ENCODE results near the gene NEU3. TPM values are rescaled to one million over a fixed set of nuclear protein-coding genes. Genes with fewer than 3 reads are reported as not detected.

Gene NEU3
- total RNA-seq, 1 donor from 2014 or later, result 16.5 TPM

DNA sequence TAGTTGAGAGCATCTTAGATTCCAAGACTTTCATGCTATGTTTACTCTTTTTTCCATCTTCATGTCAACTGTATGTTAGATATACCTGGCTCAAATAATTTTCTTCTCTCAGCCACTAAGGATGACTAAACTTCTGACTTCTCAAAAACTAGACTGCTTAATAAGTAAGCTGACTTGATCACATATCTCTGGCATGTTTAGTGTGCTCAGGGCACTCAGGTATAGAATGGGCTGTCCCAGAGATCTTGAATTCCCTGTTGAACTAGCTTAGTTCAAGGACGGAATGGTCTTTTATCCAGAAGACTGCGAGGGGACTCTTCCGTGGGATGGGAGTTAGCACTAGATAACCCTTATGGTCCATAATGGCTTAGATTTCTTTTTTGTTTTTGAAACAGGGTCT lies 13.0 kb downstream of the NEU3 start:
- intact Hi-C loops (cut with micrococcal nuclease), result no loop called here
- Mint-ChIP-seq H3K9me3 (no peaks in the 10 kb centered on the region), H3K36me3 (ENCODE audit: low read depth) (peaks cover 31% of the 10 kb centered on the region), H3K4me1 (peaks cover 12% of the 10 kb centered on the region), H3K27ac (no peak overlapping the region), H3K27me3 (no peaks in the 10 kb centered on the region), H3K4me3 (no peak overlapping the region)
- ChIA-PET POLR2A (interaction anchor here (0.7 kb wide), 1 partner anchor 419 kb away, joined by 6 read pairs; no protein-coding TSS in a partner anchor), CTCF (interaction anchor here (1.5 kb wide), 1 partner anchor 21 kb away, joined by 6 read pairs; no protein-coding TSS in a partner anchor)
- TF ChIP-seq, protein P1, sequence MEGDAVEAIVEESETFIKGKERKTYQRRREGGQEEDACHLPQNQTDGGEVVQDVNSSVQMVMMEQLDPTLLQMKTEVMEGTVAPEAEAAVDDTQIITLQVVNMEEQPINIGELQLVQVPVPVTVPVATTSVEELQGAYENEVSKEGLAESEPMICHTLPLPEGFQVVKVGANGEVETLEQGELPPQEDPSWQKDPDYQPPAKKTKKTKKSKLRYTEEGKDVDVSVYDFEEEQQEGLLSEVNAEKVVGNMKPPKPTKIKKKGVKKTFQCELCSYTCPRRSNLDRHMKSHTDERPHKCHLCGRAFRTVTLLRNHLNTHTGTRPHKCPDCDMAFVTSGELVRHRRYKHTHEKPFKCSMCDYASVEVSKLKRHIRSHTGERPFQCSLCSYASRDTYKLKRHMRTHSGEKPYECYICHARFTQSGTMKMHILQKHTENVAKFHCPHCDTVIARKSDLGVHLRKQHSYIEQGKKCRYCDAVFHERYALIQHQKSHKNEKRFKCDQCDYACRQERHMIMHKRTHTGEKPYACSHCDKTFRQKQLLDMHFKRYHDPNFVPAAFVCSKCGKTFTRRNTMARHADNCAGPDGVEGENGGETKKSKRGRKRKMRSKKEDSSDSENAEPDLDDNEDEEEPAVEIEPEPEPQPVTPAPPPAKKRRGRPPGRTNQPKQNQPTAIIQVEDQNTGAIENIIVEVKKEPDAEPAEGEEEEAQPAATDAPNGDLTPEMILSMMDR (IDR thresholded peaks at IDR 0.05), result no peak
- DNase-seq (no peak), ATAC-seq (ENCODE audit: low read depth) (no peak)

DNA sequence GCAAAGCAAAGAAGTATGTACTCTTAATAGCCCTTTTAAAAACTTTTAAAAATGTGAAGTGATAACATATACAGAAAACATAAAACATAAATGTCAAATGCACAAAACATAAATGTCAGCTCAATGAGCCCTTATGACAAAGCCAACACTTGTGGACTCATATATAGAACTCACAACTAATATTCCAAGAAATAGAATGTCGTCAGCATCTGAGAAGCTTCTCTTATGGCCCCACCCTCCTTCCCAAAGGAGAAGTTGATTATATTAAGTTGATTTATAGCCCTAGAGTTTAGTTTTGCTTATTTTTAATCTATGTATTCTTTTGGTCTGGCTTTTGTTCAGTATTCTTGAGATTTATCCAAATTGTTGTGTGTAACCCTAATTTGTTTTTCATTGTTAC lies 13.8 kb downstream of the NEU3 start:
- no peak for DNase-seq
- Mint-ChIP-seq H3K27ac (no peak overlapping the region), H3K4me1 (peaks cover 12% of the 10 kb centered on the region), H3K4me3 (no peak overlapping the region), H3K9me3 (no peaks in the 10 kb centered on the region), H3K36me3 (ENCODE audit: low read depth) (peaks cover 34% of the 10 kb centered on the region), H3K27me3 (no peaks in the 10 kb centered on the region)
- intact Hi-C loops (cut with micrococcal nuclease), result no loop called here
- POLR2A ChIA-PET, result no interaction called here
- no peak for ATAC-seq (ENCODE audit: low read depth)
- TF ChIP-seq, protein P1 (IDR thresholded peaks at IDR 0.05), result no peak
- CTCF ChIA-PET, result interaction anchor here (1.5 kb wide), 1 partner anchor 20 kb away, joined by 6 read pairs; no protein-coding TSS in a partner anchor

DNA sequence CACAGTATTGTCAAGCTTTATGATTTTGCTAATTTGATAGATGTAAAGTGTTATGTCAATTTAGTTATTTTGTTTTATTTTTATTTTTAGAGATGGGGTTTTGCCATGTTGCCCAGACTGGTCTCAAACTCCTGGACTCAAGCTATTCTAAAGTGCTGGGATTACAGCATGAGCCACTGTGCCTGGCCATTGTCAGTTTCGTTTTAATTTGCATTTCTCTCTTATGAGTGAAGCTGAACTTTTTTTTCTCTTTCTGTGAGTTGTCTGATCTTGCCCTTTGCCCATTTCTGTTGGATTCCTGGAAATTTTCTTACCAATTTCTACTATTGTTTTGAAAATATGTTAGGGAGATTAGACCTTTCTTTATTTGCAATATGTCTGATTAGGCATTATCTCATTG lies 15.5 kb downstream of the NEU3 start:
- Mint-ChIP-seq H3K9me3 (no peaks in the 10 kb centered on the region), H3K36me3 (ENCODE audit: low read depth) (peaks cover 37% of the 10 kb centered on the region), H3K4me3 (no peak overlapping the region), H3K4me1 (peaks cover 12% of the 10 kb centered on the region), H3K27ac (no peak overlapping the region), H3K27me3 (no peaks in the 10 kb centered on the region)
- ChIA-PET POLR2A (no interaction called here), CTCF (interaction anchor here (0.6 kb wide), 1 partner anchor 18 kb away, joined by 3 read pairs; no protein-coding TSS in a partner anchor)
- ATAC-seq (ENCODE audit: low read depth) (no peak), DNase-seq (no peak)
- intact Hi-C loops (cut with micrococcal nuclease), result no loop called here
- TF ChIP-seq, protein P1 (IDR thresholded peaks at IDR 0.05), result no peak

DNA sequence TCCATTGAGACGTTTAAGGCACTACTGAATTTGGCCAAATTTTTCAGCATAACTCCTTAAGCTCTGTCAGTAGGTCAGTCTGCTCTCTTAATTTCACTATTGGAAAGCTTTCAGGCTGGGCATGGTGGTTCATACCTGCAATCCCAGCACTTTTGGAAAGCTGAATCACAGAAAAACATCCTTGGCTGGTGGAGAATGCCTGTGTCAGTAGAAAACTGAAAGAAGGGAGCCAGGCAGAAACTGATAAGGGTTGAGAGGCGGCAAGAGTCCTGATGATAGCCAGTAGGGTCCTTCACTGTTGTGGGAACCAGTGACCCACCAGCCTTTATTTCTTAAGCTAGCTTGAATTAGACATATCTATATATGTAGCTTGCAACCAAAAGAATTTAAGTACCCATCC lies 22.6 kb downstream of the NEU3 start:
- CTCF ChIA-PET, result interaction anchor here (1.3 kb wide), 1 partner anchor 11 kb away, joined by 5 read pairs; no protein-coding TSS in a partner anchor
- intact Hi-C loops (cut with micrococcal nuclease), result no loop called here
- H3K27me3 Mint-ChIP-seq, result no peaks in the 10 kb centered on the region
- POLR2A ChIA-PET, result no interaction called here
- ATAC-seq (ENCODE audit: low read depth) (no peak), DNase-seq (no peak)
- TF ChIP-seq, protein P1 (IDR thresholded peaks at IDR 0.05), result no peak
- H3K27ac Mint-ChIP-seq, result no peak overlapping the region
- H3K9me3 Mint-ChIP-seq, result no peaks in the 10 kb centered on the region
- H3K36me3 Mint-ChIP-seq (ENCODE audit: low read depth), result peaks cover 48% of the 10 kb centered on the region
- H3K4me3 Mint-ChIP-seq, result no peak overlapping the region
- H3K4me1 Mint-ChIP-seq, result no peaks in the 10 kb centered on the region

DNA sequence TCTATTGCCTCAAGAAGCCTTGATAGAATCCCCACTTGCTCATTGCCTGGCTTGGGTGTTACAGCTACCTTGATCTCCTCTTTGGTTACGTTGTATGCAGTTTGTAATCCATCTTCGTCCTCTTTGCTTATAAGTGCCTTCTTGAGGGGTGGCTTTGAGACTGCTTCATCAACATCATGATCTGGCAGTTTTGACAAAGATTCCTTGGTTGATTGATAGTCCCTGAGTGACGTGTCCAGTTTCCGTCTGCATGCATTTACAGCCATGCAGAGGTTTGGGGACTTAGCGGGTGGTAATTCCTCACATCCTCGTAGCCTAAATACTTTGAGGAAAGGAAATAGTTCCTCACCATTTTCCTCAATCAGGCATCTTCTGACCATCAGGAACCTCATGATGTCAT lies 23.1 kb downstream of the NEU3 start:
- Mint-ChIP-seq H3K27ac (no peak overlapping the region), H3K4me3 (no peak overlapping the region), H3K27me3 (no peaks in the 10 kb centered on the region), H3K36me3 (ENCODE audit: low read depth) (peaks cover 44% of the 10 kb centered on the region), H3K9me3 (no peaks in the 10 kb centered on the region), H3K4me1 (no peaks in the 10 kb centered on the region)
- ChIA-PET CTCF (interaction anchor here (1.3 kb wide), 1 partner anchor 11 kb away, joined by 5 read pairs; no protein-coding TSS in a partner anchor), POLR2A (no interaction called here)
- DNase-seq (no peak), ATAC-seq (ENCODE audit: low read depth) (no peak)
- TF ChIP-seq, protein P1 (IDR thresholded peaks at IDR 0.05), result no peak
- intact Hi-C loops (cut with micrococcal nuclease), result no loop called here

Measured in activated B cell treated with CpG ODN at 0.5 μM for 24 hours (primary cell).